HG02678 (cell line): ENCODE results near the gene PDLIM5.
A peak's percentile ranks its signal among the peaks of the same experiment; 100 is the strongest.

Source experiments
- ATAC-seq: cut with Tn5 transposase; IDR thresholded peaks from one replicate; pipeline ENCODE4 v1.9.1; 2021; ENCODE audit warnings: mild to moderate bottlenecking, moderate library complexity; ENCODE audit not compliant: unreplicated experiment

The PDLIM5 gene

GRCh38 chr4:94525993-94526728 is 74.4 kb downstream of the PDLIM5 start:
- no peak for ATAC-seq

- ATAC-seq: no peak
Observed at GRCh38 chr4:94527556-94528233, 76.0 kb downstream of the PDLIM5 start.

GRCh38 chr4:94528792-94529451 is 77.2 kb downstream of the PDLIM5 start:
- ATAC-seq: no peak

- no peak for ATAC-seq
Observed at GRCh38 chr4:94530073-94530472, 78.3 kb downstream of the PDLIM5 start.

GRCh38 chr4:94531991-94532789 is 80.4 kb downstream of the PDLIM5 start:
- no peak for ATAC-seq

- ATAC-seq: no peak
Observed at GRCh38 chr4:94533405-94534223, 81.9 kb downstream of the PDLIM5 start.

GRCh38 chr4:94534401-94535312 is 82.9 kb downstream of the PDLIM5 start:
- peak; percentile 95 for ATAC-seq

- ATAC-seq: no peak
Observed at GRCh38 chr4:94536049-94536448, 84.3 kb downstream of the PDLIM5 start.

- no peak for ATAC-seq
Observed at GRCh38 chr4:94536649-94537469, 85.1 kb downstream of the PDLIM5 start.

GRCh38 chr4:94537921-94538628 is 86.3 kb downstream of the PDLIM5 start:
- no peak for ATAC-seq

GRCh38 chr4:94540476-94540875 is 88.7 kb downstream of the PDLIM5 start:
- ATAC-seq: no peak

- no peak for ATAC-seq
Observed at GRCh38 chr4:94544811-94545210, 93.1 kb downstream of the PDLIM5 start.

GRCh38 chr4:94545296-94545695 is 93.6 kb downstream of the PDLIM5 start:
- ATAC-seq: no peak

GRCh38 chr4:94546949-94547348 is 95.2 kb downstream of the PDLIM5 start:
- no peak for ATAC-seq

GRCh38 chr4:94548571-94548970 is 96.8 kb downstream of the PDLIM5 start:
- ATAC-seq: no peak

GRCh38 chr4:94550352-94550751 is 98.6 kb downstream of the PDLIM5 start:
- ATAC-seq: no peak

GRCh38 chr4:94550851-94551250 is 99.1 kb downstream of the PDLIM5 start:
- no peak for ATAC-seq
